Measurements from ENCODE around the gene POMZP3. TPM values are rescaled to one million over a fixed set of nuclear protein-coding genes. Genes with fewer than 3 reads are reported as not detected.
A peak's percentile ranks its signal among the peaks of the same experiment; 100 is the strongest.
"Not testable (repeated sequence)": the region's sequence is repeated elsewhere in the genome, so short reads cannot be mapped to it uniquely, and the experiment has no call there.

POMZP3 gene
- polyA plus RNA-seq, 1 experiment, result 4.7 TPM

DNA sequence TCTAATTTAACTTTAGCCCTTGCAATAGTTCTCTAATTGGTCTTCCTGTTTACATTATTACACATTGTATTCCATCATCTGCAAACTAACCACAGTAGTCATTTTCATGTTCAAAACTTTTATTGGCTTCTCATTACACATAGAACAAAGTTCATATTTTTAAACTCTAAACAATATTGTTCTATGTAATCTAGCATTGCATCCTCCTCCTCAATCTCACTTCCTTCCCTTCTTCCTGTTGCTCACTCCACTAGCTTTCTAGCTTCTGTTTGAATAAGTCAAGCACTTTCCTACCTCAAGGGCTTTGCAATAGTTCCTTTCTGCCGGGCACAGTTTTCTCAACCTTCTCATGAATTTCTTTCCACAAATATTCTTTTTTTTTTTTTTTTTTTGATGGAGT, 38.5 kb downstream of the POMZP3 start:
- H3K27me3 ChIP-seq (ENCODE audit: control insufficient read depth, insufficient read depth, low read length); H3K36me3 ChIP-seq (ENCODE audit: control insufficient read depth, insufficient read depth, low read length); DNase-seq (ENCODE audit: low read depth); H3K4me3 ChIP-seq (ENCODE audit: low read depth, low read length); POLR2A ChIA-PET; CTCF ChIA-PET: not testable (repeated sequence)

DNA sequence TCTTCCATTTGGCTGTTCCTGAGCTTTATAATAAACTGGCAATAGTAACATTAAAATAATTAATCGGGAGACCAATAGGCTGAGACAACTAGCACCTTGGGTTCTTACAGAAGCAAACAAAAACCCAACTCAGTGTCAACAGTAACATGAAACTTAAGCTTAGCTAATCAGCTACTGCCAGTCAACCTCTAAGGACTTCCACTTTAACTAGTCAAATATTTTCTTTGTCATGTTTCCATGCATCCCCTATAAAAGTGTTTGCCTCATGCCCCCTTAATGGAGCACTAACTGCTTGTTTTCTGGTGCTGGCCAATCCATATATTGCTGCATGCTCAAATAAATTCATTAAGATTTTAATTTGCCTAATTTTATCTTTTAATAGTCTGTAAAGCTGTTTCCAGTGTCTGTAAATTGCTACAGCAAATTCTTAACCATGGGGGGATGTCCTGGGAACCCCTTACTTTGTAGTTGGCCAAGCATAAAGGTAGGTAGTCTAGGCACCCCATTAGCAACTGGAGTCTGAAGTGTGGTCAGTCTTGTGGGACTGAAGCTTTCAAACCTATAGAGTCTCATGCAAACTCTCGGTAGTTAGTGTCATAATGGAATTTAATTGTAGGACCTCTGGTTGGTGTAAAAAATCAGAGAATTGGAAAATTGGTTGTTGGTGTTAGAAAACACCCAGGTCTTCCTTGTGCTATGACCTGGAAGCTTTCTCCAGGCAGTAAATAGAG, 40.3 kb downstream of the POMZP3 start:
- POLR2A ChIA-PET; H3K4me3 ChIP-seq (ENCODE audit: low read depth, low read length); CTCF ChIA-PET; H3K27me3 ChIP-seq (ENCODE audit: control insufficient read depth, insufficient read depth, low read length); H3K36me3 ChIP-seq (ENCODE audit: control insufficient read depth, insufficient read depth, low read length); DNase-seq (ENCODE audit: low read depth): not testable (repeated sequence)

DNA sequence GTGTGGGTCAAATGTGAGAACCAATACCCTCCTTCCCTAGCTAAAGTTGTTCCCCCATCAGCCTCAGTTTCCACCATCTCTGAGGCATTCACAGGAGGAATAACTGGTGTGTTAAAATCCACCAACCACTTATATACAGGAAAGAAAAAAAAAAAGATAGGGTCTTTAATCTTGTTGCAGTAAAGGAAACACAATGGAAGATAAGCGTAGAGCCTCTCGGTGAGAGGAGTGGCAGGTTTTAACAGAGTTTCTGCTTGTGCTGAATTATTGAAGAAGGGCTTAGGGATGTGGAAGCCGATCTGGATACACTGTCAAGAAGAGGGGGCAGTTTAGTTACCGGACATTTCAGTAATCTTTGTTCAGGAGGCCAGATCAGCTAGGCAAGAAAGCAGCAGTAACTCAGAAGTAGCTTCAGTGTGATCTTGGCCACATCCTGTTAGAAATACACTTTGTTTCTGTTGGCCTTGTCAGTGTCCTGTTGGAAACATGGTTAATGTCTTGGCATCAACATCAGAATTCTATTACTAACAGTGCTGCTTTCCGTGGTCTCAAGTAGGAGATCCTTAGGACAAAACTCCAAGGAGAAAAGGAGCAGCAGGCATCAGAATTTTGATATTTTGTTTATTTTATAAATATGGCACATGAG, 43.3 kb downstream of the POMZP3 start:
- POLR2A ChIA-PET; DNase-seq (ENCODE audit: low read depth); H3K4me3 ChIP-seq (ENCODE audit: low read depth, low read length); H3K27me3 ChIP-seq (ENCODE audit: control insufficient read depth, insufficient read depth, low read length); H3K36me3 ChIP-seq (ENCODE audit: control insufficient read depth, insufficient read depth, low read length); CTCF ChIA-PET: not testable (repeated sequence)

DNA sequence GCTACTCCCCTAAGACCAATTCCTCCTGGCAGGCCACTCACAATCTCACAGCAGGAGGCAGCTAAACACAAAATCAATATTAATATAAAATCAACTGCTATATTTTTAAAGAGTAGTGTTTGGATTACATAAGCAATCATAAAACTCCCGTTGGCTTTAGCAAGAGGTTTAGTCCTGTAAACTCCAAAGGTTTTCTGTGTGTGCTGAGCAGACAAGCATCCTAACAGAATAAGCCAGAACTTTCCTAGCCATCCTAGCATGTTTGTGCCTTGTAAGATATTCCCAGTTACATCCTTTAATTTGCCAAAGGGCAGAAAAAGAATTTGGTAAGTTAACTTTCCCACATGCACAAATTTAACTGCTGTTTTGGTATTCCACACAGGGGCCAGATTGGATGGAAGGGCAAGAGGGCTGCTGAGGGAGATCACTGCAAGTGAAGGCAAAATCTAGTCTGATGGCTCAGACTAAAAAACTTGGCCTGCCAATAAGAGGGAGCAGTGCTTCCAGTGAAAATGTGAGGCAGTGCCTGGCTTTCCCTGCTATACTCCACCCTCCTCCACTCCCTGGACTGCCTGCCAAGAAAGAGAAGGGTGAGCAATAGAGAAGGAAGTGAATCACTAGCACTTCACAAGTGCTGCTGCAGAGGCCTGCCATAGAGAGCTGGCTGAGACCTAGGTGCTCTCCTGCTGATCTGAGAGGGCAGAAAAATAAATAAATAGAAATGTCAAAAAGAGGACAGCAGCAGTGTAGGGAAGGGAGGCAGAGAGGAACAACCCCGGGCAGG, 44.0 kb downstream of the POMZP3 start:
- POLR2A ChIA-PET; H3K36me3 ChIP-seq (ENCODE audit: control insufficient read depth, insufficient read depth, low read length); H3K4me3 ChIP-seq (ENCODE audit: low read depth, low read length); CTCF ChIA-PET; H3K27me3 ChIP-seq (ENCODE audit: control insufficient read depth, insufficient read depth, low read length): not testable (repeated sequence)
- DNase-seq (ENCODE audit: low read depth), result peak; percentile 59

DNA sequence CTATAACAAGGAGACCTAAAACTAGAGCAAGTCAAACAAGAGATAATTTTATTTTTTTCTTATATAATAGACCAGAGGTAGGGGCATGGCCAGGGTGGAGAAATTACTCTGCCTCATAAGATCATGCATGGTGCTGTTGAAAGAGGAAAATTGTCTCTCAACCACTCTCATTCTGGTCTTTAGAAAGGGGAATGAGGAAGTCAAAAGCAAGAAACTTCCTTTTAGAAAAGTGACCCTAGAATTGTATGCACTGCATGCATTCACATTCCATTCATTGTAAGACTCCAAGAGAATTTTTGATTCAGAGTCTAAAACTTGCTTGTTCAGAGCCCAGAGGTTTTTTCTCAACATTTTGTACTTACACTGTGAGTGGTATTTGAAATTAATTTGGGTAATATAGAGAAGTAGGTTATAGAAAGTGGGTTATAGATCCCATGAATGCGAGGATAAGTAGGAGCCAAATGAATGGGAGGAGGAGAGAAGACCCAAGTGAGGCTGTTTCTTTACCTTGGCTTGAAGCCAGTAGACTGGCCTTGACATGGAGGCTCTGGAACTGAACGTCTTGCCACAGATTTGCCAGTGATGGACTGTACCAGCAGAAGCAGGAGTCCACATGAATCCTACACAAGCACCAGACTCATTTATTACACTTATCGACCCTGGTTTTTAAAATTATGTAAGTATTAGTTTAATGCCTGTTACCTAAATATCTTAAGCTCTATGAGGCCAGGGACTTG, 51.0 kb downstream of the POMZP3 start:
- CTCF ChIA-PET; H3K4me3 ChIP-seq (ENCODE audit: low read depth, low read length); DNase-seq (ENCODE audit: low read depth); H3K27me3 ChIP-seq (ENCODE audit: control insufficient read depth, insufficient read depth, low read length); POLR2A ChIA-PET; H3K36me3 ChIP-seq (ENCODE audit: control insufficient read depth, insufficient read depth, low read length): not testable (repeated sequence)

DNA sequence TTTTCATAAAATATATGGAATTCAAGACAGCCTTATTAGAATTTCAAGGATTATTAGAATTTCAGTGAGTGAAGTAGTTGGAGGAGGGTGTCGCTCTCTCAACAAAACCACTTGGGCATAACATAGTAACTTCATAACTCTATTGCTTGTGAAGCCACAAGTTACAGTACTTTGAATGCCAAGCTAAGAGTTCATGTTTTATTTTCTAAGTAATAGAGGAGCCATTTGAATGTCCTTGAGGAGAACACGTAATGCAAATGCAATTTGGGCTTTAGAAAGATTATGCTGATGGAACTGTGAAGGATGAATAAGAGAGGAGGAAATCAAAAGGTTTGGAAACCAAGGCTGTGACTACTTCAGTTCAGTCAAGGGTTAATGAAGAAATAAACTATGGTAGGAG, 51.6 kb downstream of the POMZP3 start:
- H3K4me3 ChIP-seq (ENCODE audit: low read depth, low read length); DNase-seq (ENCODE audit: low read depth); H3K36me3 ChIP-seq (ENCODE audit: control insufficient read depth, insufficient read depth, low read length); POLR2A ChIA-PET; H3K27me3 ChIP-seq (ENCODE audit: control insufficient read depth, insufficient read depth, low read length); CTCF ChIA-PET: not testable (repeated sequence)

DNA sequence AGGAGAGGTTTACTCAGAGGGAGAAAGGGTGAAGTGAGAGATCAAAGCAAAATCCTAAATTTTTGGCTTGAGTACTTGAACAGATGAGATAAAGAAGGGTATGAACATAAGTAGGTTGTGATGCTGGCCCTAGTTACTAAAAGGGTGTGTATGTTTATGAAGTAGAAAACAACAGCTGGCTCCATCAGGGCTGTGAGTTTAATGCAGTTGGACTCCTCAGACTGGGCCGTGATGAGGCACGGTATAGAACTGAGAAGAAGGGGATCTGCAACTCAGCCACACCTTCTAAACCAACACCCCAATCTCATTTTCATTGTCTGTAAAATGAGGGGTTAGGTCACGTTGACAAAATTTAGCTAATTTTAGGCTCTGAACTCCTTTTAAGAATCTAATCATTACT, 54.8 kb downstream of the POMZP3 start:
- H3K4me3 ChIP-seq (ENCODE audit: low read depth, low read length); DNase-seq (ENCODE audit: low read depth); H3K36me3 ChIP-seq (ENCODE audit: control insufficient read depth, insufficient read depth, low read length); CTCF ChIA-PET; POLR2A ChIA-PET; H3K27me3 ChIP-seq (ENCODE audit: control insufficient read depth, insufficient read depth, low read length): not testable (repeated sequence)

DNA sequence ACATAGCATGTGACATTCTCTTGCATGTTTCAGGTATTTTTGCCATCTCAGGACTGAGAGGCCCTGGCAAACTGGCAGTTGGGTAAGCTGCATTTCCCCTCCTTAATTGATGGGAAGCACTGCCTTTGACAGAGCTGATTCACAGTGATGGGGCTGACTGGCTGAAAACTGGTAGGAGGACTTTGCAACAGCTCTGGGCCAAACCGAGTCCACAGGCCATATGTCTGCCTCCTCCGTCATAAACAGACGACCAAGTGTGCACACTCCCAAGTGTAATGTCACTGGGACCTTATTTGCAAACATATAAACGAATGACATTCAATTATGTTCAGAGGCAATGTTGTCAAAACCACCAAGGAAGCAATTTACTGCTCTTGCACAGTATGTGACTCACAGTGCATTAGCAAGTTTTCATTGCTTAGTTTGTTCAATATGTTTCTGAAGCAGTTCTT, 56.7 kb downstream of the POMZP3 start:
- CTCF ChIA-PET; H3K4me3 ChIP-seq (ENCODE audit: low read depth, low read length); POLR2A ChIA-PET; H3K27me3 ChIP-seq (ENCODE audit: control insufficient read depth, insufficient read depth, low read length); H3K36me3 ChIP-seq (ENCODE audit: control insufficient read depth, insufficient read depth, low read length); DNase-seq (ENCODE audit: low read depth): not testable (repeated sequence)

DNA sequence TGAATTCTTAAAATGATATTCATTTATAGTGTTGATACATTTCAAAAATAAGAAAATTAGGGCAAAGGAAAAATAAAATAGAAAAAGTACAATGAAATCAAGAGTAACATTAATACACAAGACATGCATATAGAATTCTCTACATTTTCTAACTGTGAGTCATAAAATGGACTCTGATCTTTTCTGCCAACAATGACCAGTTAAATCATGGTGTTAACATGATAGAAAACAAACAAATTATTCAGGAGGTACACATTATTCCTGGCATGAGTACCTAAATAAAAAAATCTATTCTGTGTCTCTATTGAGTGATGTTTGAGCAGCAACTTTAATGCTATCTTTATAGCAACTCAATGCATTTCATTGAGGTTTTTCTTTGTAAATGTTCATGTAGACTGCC, 58.3 kb downstream of the POMZP3 start:
- H3K36me3 ChIP-seq (ENCODE audit: control insufficient read depth, insufficient read depth, low read length); CTCF ChIA-PET; DNase-seq (ENCODE audit: low read depth); POLR2A ChIA-PET; H3K4me3 ChIP-seq (ENCODE audit: low read depth, low read length); H3K27me3 ChIP-seq (ENCODE audit: control insufficient read depth, insufficient read depth, low read length): not testable (repeated sequence)

DNA sequence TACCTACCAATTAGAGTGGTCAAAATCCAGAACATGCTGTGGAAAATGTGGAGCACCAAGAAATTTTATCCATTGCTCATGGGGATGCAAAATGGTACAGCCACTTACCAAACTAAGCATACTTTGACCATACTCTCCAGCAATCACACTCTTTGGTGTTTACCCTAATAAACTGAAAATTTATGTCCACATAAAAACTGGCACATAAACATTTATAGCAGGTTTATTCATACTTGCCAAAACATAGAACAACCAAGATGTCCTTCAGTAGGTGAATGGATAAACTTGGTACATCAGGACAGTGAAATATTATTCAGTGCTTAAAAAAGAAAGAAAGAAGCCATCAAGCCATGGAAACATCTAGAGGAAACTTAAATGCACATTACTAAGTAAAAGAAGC, 59.3 kb downstream of the POMZP3 start:
- CTCF ChIA-PET; DNase-seq (ENCODE audit: low read depth); POLR2A ChIA-PET; H3K4me3 ChIP-seq (ENCODE audit: low read depth, low read length); H3K36me3 ChIP-seq (ENCODE audit: control insufficient read depth, insufficient read depth, low read length); H3K27me3 ChIP-seq (ENCODE audit: control insufficient read depth, insufficient read depth, low read length): not testable (repeated sequence)

DNA sequence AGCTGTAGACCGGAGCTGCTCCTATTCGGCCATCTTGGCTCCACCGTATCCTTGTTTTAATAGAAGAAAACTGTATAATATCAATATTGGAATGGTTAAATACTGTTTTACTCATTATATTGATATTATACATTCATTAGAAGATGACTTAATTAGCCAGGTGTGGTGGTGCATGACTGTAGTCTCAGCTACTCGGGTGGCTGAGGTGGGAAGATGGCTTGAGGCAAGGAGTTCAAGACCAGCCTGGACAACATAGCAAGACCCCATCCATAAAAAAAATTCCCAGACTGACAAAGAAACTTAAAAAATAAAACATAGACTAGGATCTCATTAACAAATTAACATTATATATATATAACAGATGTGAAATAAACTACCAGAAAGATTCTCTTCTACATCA, 59.8 kb downstream of the POMZP3 start:
- DNase-seq (ENCODE audit: low read depth); H3K36me3 ChIP-seq (ENCODE audit: control insufficient read depth, insufficient read depth, low read length); POLR2A ChIA-PET; H3K4me3 ChIP-seq (ENCODE audit: low read depth, low read length); CTCF ChIA-PET; H3K27me3 ChIP-seq (ENCODE audit: control insufficient read depth, insufficient read depth, low read length): not testable (repeated sequence)

DNA sequence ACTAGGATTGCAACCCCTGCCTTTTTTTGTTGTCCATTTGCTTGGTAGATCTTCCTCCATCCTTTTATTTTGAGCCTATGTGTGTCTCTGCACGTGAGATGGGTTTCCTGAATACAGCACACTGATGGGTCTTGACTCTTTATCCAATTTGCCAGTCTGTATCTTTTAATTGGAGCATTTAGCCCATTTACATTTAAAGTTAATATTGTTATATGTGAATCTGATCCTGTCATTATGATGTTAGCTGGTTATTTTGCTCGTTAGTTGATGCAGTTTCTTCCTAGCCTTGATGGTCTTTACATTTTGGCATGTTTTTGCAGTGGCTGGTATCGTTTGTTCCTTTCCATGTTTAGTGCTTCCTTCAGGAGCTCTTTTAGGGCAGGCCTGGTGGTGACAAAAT, 62.1 kb downstream of the POMZP3 start:
- H3K27me3 ChIP-seq (ENCODE audit: control insufficient read depth, insufficient read depth, low read length); DNase-seq (ENCODE audit: low read depth); H3K4me3 ChIP-seq (ENCODE audit: low read depth, low read length); CTCF ChIA-PET; POLR2A ChIA-PET; H3K36me3 ChIP-seq (ENCODE audit: control insufficient read depth, insufficient read depth, low read length): not testable (repeated sequence)

DNA sequence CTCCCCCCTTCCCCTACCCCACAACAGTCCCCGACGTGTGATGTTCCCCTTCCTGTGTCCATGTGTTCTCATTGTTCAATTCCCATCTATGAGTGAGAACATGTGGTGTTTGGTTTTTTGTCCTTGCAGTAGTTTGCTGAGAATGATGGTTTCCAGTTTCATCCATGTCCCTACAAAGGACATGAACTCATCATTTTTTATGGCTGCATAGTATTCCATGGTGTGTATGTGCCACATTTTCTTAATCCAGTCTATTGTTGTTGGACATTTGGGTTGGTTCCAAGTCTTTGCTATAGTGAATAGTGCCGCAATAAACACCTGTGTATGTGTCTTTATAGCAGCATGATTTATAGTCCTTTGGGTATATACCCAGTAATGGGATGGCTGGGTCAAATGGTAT, 65.7 kb downstream of the POMZP3 start:
- H3K4me3 ChIP-seq (ENCODE audit: low read depth, low read length); DNase-seq (ENCODE audit: low read depth); H3K27me3 ChIP-seq (ENCODE audit: control insufficient read depth, insufficient read depth, low read length); H3K36me3 ChIP-seq (ENCODE audit: control insufficient read depth, insufficient read depth, low read length); POLR2A ChIA-PET; CTCF ChIA-PET: not testable (repeated sequence)
